Neural crest cell (in vitro differentiated cells): ENCODE results near the gene KRTAP1-3. TPM values are rescaled to one million over a fixed set of nuclear protein-coding genes. Genes with fewer than 3 reads are reported as not detected.
"Not testable (repeated sequence)": the region's sequence is repeated elsewhere in the genome, so short reads cannot be mapped to it uniquely, and the experiment has no call there.

Source experiments
- DNase-seq: peaks from one replicate; pipeline ENCODE4 v3.0.0; 2021; ENCODE audit warnings: low read depth, mixed read lengths, low spot score
- H3K27ac Mint-ChIP-seq: one replicate; pipeline ENCODE4 v1.8.0; 2021; ENCODE audit warnings: mild to moderate bottlenecking, mixed read lengths; ENCODE audit not compliant: unreplicated experiment
- H3K27me3 Mint-ChIP-seq: 2 replicates; pipeline ENCODE4 v1.8.0; 2021; ENCODE audit warnings: low read depth, mild to moderate bottlenecking, mixed read lengths
- H3K36me3 Mint-ChIP-seq: 2 replicates; pipeline ENCODE4 v1.8.0; 2021; ENCODE audit warnings: low read depth, mild to moderate bottlenecking, mixed read lengths
- H3K4me1 Mint-ChIP-seq: 2 replicates; pipeline ENCODE4 v1.8.0; 2021; ENCODE audit warnings: mixed read lengths
- H3K4me3 Mint-ChIP-seq: one replicate; pipeline ENCODE4 v1.8.0; 2021; ENCODE audit warnings: mild to moderate bottlenecking, mixed read lengths
- H3K9me3 Mint-ChIP-seq: 2 replicates; pipeline ENCODE4 v1.8.0; 2021; ENCODE audit warnings: mixed read lengths
- total RNA-seq: library from RNA; stranded (reverse); gene quantifications from 2 replicates; pipeline ENCODE4 v1.2.1, GENCODE V29; 2021
- TF ChIP-seq, protein P1 (sequence below): fragments of 200-600 bp; sonication (generic); conservative IDR thresholded peaks from 2 replicates; pipeline ENCODE4 v1.5.0; 2021; ENCODE audit warnings: antibody characterized with exemption, mild to moderate bottlenecking

KRTAP1-3 gene
- total RNA-seq, 1 donor from 2014 or later = not detected

DNA sequence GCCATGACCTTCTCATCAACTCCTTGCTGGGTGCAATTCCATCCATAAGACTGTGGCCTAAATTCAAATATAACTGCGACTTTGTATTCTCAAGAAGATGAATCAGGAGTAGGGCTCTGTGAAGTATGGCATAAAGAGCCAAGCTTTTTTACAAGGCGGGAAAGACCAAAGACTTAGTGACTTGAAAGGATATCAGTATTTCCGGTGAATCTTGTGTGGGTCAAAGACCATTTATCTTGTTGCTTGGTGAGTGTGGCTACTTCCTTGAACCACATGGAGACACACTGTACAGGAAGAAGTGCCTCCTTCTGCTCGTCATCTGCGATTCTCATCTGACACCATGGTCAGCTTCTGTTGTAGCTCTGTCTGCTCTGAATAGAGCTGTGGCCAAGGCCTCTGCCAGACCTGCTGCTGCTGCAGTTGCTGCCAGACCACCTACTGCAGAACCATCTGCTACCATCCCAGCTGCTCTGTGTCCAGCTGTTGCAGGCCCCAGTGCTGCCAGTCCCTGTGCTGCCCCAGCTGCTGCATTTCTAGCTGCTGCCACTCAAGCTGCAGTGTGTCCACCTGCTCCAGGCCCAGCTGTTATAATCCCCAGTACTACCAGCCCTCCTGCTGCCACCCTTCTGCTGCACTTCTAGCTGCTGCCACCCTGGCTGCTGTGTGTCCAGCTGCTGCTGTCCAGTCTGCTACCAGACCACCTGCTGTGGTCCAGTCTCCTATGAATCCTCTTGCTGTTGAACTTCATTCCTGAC, 37.1 kb upstream of the KRTAP1-3 start:
- no peak for DNase-seq
- H3K4me1 Mint-ChIP-seq = no peaks in the 10 kb centered on the region
- TF ChIP-seq, protein P1, sequence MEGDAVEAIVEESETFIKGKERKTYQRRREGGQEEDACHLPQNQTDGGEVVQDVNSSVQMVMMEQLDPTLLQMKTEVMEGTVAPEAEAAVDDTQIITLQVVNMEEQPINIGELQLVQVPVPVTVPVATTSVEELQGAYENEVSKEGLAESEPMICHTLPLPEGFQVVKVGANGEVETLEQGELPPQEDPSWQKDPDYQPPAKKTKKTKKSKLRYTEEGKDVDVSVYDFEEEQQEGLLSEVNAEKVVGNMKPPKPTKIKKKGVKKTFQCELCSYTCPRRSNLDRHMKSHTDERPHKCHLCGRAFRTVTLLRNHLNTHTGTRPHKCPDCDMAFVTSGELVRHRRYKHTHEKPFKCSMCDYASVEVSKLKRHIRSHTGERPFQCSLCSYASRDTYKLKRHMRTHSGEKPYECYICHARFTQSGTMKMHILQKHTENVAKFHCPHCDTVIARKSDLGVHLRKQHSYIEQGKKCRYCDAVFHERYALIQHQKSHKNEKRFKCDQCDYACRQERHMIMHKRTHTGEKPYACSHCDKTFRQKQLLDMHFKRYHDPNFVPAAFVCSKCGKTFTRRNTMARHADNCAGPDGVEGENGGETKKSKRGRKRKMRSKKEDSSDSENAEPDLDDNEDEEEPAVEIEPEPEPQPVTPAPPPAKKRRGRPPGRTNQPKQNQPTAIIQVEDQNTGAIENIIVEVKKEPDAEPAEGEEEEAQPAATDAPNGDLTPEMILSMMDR = no peak
- peaks cover 17% of the 10 kb centered on the region for H3K27me3 Mint-ChIP-seq
- no peak overlapping the region for H3K4me3 Mint-ChIP-seq
- H3K9me3 Mint-ChIP-seq = no peaks in the 10 kb centered on the region
- H3K36me3 Mint-ChIP-seq = no peaks in the 10 kb centered on the region
- no peak overlapping the region for H3K27ac Mint-ChIP-seq

GRCh38 chr17:41069031-41069430, 34.4 kb upstream of the KRTAP1-3 start:
- Mint-ChIP-seq H3K27ac (no peak overlapping the region), H3K4me3 (no peak overlapping the region), H3K36me3 (no peaks in the 10 kb centered on the region), H3K9me3 (no peaks in the 10 kb centered on the region), H3K27me3 (no peaks in the 10 kb centered on the region), H3K4me1 (no peaks in the 10 kb centered on the region)
- no peak for DNase-seq
- TF ChIP-seq, protein P1 = no peak

DNA sequence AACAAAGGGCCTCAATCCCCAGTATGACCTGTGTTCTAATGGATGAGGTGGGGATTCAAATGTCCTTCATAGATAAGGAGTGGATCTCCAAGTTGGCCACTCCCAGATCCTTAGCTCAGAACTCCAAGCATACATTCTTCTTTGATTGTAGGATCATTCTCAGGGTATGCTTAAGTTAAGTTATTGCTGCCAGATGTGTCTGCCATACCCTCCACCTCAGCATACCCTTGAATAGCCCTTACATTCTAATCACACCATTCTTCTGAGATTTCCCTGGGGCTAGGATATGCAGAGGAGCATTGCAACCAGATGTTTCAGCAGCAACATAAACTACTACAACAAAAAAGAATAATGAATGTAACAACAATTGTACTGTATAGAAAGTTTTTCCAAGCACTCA, 32.6 kb upstream of the KRTAP1-3 start:
- Mint-ChIP-seq H3K4me3 (no peak overlapping the region), H3K27ac (no peak overlapping the region), H3K9me3 (no peaks in the 10 kb centered on the region), H3K4me1 (no peaks in the 10 kb centered on the region), H3K36me3 (no peaks in the 10 kb centered on the region), H3K27me3 (no peaks in the 10 kb centered on the region)
- TF ChIP-seq, protein P1 = no peak
- DNase-seq = no peak

DNA sequence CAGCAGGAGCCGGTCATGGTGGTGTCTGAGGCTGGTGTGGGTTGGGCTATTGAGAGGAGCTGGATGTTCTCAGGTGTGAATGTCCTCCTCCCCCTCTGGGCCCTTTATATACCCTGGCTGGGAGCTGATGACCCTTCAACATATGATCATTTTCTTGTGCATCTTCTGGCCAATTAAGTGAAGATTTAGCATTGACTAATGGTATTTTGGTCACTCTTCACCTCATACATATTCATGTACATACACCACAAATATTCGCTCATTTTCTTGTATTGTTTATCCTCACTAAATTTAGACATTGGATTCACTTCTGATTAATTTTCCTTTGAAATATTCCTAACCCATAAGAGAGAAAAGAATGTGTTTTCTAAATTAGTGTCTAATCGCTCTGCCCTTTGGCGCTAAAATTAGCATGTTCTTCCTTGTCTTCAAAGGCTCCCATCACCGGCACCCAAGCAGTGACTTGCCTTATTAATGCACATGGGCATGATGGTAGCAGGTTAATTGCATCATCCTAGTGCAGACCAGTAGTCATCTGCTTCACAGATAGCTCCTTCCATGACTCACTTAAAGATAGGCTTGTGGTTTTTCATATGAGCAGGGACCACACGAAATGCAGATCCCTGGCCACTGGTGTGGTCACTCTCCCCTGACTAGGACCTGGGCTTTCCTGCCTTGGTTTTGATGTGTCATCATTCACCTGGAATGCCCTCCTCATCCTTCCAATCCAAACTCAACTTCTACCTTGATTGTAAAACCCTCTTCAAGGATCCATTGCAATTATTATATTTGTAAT, 31.4 kb upstream of the KRTAP1-3 start, which contains the start of gene KRTAP2-4:
Gene KRTAP2-4, minus strand, starts transcription at position 51 of the 796 bp plus-strand sequence. Its CDS starts 34 bp downstream, at position 17.
- no peak within 1 kb of the TSS for H3K27ac Mint-ChIP-seq
- H3K9me3 Mint-ChIP-seq = no peaks in the 10 kb centered on the region
- no peaks in the 10 kb centered on the region for H3K4me1 Mint-ChIP-seq
- no peak within 1 kb of the TSS for H3K4me3 Mint-ChIP-seq
- no peak for DNase-seq
- H3K36me3 Mint-ChIP-seq = no peaks in the 10 kb centered on the region
- TF ChIP-seq, protein P1 = no peak
- H3K27me3 Mint-ChIP-seq = no peaks in the 10 kb centered on the region

GRCh38 chr17:41065016-41065689, 30.5 kb upstream of the KRTAP1-3 start:
- not testable (repeated sequence) for H3K27me3 Mint-ChIP-seq, DNase-seq, H3K9me3 Mint-ChIP-seq, H3K4me3 Mint-ChIP-seq, H3K4me1 Mint-ChIP-seq, H3K27ac Mint-ChIP-seq, H3K36me3 Mint-ChIP-seq
